ENCODE measurements around the gene SLC23A2.

GRCh38 chr20:4846821-4847220 lies 154.5 kb downstream of the SLC23A2 start:
- TF ChIP-seq ZBTB11 (tag by site-specific recombination; conservative IDR thresholded peaks at IDR 0.05; ENCODE audit: low read depth) (no peak), CTCF (tag by site-specific recombination; IDR thresholded peaks at IDR 0.05) (no peak), REST (tag by site-specific recombination; IDR thresholded peaks at IDR 0.05) (no peak)

Measured in HEK293 (cell line).